AG04450 (cell line): ENCODE measurements around the gene DNMT3A. TPM values are rescaled to one million over a fixed set of nuclear protein-coding genes. Genes with fewer than 3 reads are reported as not detected.

Experiments
- CTCF ChIA-PET: fragments of 300-600, 350-600 bp; formaldehyde crosslinking; extraction: SDS; loops from one replicate; lab custom pipeline; 2022; ENCODE audit warnings: antibody characterized with exemption, inconsistent platforms; lab: Charles Lee
- POLR2A ChIA-PET: fragments of 350-600 bp; formaldehyde crosslinking; extraction: SDS; loops from one replicate; lab custom pipeline; 2021; ENCODE audit warnings: antibody characterized with exemption, inconsistent platforms; lab: Yijun Ruan, JAX
- DNase-seq: peaks from one replicate; pipeline ENCODE4 v3.0.0-alpha.2; 2011; ENCODE audit warnings: low read depth, low spot score
- H3K27ac ChIP-seq: one replicate; pipeline ENCODE4 v1.5.1; 2012; ENCODE audit warnings: low read depth, low read length, control low read depth
- H3K27me3 ChIP-seq: one replicate; pipeline ENCODE4 v1.6.0; 2012; ENCODE audit warnings: low read length; ENCODE audit not compliant: control insufficient read depth, insufficient read depth
- H3K4me3 ChIP-seq: 2 replicates; pipeline ENCODE4 v1.5.1; 2011; ENCODE audit warnings: mild to moderate bottlenecking, low read depth, low read length, control low read depth
- H3K9me3 ChIP-seq: 2 replicates; pipeline ENCODE4 v1.5.1; 2012; ENCODE audit warnings: low read length; ENCODE audit not compliant: control insufficient read depth, insufficient read depth
- polyA plus RNA-seq: library from polyadenylated mRNA; depleted of rRNA; stranded (reverse); fragments of >200 nt; gene quantifications from 2 replicates; pipeline ENCODE4 v1.2.3, GENCODE V29; 2011
- TF ChIP-seq, protein P1 (sequence below): IDR thresholded peaks from 2 replicates; pipeline ENCODE4 v1.5.1; 2011; ENCODE audit warnings: low read depth, low read length, control low read depth, inconsistent platforms

DNMT3A gene
- polyA plus RNA-seq, 1 experiment, result 4.1 TPM

DNA sequence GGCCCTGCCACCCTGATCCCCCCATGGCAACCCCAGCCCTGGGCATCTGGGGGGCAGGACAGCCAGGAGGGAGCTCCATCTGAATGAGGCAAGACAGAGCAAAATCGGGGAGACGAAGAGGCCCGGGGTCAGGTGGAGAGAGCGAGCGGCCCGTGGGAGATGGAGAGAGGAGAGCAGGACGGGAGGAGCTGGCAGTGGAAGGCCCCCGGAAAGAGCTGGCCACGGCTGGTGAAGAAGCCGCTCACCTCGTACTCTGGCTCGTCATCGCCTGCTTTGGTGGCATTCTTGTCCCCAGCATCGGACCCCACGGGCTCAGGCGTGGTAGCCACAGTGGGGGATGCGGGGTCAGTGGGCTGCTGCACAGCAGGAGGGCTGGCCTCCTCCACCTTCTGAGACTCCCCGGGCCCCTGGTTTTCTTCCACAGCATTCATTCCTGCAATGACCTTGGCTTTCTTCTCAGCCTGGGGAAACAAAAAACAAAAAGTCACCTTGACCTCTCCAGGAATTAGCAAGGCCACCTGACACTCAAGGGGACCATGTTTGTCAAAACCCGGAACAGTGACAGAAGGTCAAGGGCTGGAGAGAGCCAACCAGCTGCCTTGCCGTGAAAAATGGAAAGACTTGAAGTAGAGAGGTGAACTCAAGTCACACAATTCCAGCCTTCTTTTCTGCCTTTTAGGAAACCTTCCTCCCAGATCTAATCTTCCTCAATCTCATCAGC is 93.8 kb downstream of the DNMT3A start:
- CTCF ChIA-PET, result no interaction called here
- no peak for DNase-seq
- TF ChIP-seq, protein P1, sequence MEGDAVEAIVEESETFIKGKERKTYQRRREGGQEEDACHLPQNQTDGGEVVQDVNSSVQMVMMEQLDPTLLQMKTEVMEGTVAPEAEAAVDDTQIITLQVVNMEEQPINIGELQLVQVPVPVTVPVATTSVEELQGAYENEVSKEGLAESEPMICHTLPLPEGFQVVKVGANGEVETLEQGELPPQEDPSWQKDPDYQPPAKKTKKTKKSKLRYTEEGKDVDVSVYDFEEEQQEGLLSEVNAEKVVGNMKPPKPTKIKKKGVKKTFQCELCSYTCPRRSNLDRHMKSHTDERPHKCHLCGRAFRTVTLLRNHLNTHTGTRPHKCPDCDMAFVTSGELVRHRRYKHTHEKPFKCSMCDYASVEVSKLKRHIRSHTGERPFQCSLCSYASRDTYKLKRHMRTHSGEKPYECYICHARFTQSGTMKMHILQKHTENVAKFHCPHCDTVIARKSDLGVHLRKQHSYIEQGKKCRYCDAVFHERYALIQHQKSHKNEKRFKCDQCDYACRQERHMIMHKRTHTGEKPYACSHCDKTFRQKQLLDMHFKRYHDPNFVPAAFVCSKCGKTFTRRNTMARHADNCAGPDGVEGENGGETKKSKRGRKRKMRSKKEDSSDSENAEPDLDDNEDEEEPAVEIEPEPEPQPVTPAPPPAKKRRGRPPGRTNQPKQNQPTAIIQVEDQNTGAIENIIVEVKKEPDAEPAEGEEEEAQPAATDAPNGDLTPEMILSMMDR, result no peak
- POLR2A ChIA-PET, result no interaction called here
- no peak overlapping the region for H3K4me3 ChIP-seq
- H3K27ac ChIP-seq, result no peak overlapping the region
- no peaks in the 10 kb centered on the region for H3K27me3 ChIP-seq
- no peaks in the 10 kb centered on the region for H3K9me3 ChIP-seq

DNA sequence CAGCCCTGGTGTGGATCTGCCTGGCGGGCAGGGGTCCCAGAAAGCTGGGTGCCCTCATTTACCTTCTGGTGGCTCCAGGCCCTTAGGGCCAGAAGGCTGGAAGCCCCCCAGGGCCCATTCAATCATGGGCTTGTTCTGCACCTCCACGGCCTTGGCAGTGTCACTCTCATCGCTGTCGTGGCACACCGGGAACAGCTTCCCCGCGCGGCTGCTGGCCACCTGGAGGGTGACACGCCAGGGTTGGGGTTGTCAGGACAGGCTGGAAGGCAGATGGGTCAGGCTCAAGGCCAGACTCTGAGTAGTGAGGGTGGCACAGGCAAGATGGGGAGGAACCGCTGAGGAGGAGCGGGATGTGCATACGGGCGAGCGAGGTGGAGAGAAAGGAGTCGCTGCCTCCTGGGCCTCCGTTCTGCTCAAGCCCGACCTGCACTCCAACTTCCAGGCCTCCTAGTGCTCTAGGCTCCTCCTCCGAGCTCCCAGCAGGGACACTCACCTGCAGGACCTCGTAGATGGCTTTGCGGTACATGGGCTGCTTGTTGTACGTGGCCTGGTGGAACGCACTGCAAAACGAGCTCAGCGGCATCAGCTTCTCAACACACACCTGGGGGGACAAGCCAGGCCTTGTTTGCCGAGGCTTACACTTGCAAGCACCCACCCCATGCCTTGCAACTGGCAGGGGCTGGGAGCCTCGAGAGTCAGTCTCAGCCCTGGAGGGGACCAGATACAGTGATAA is 95.0 kb downstream of the DNMT3A start:
- no peak overlapping the region for H3K27ac ChIP-seq
- ChIA-PET POLR2A (no interaction called here), CTCF (no interaction called here)
- no peaks in the 10 kb centered on the region for H3K9me3 ChIP-seq
- TF ChIP-seq, protein P1, result no peak
- no peak overlapping the region for H3K4me3 ChIP-seq
- no peaks in the 10 kb centered on the region for H3K27me3 ChIP-seq
- DNase-seq, result no peak

DNA sequence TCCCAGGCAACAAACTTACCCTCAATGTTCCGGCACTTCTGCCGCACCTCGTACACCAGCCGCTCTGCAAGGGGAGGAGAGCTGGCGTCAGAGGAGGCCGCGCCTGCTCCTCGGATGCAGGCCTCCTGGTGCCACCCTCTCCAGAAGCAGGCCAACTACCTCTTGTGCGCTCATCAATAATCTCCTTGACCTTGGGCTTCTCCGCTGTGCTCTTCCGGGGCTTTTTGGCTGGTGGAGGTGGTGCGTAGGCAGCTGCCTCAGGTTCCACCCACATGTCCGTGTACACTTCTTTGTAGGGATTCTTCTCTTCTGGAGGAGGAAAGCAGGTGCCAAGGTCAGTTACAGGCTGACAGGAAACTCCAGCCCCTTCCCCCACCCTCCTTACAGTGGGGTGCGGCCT is 95.7 kb downstream of the DNMT3A start:
- Histone ChIP-seq H3K27ac (no peak overlapping the region), H3K9me3 (no peaks in the 10 kb centered on the region), H3K4me3 (no peak overlapping the region), H3K27me3 (no peaks in the 10 kb centered on the region)
- ChIA-PET POLR2A (no interaction called here), CTCF (no interaction called here)
- no peak for DNase-seq
- TF ChIP-seq, protein P1, result no peak

DNA sequence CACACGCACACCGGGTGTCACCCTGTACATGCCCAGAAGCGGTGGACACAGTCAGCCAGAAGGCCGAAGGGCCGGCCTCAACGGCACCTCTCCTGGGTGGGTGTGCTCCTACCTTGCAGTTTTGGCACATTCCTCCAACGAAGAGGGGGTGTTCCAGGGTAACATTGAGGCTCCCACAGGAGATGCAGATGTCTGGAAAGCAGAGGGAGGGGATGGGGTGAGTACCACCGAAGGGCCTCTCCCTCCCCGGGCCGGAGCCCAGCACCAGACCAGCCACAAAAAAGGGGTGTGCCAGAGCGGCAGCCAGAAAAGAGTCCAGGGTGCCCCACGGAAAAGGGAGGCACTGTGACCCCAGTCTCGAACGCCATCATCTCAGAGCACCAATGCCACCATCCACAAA is 96.6 kb downstream of the DNMT3A start:
- H3K9me3 ChIP-seq, result no peaks in the 10 kb centered on the region
- ChIA-PET CTCF (no interaction called here), POLR2A (no interaction called here)
- H3K4me3 ChIP-seq, result no peak overlapping the region
- no peaks in the 10 kb centered on the region for H3K27me3 ChIP-seq
- TF ChIP-seq, protein P1, result no peak
- no peak overlapping the region for H3K27ac ChIP-seq
- DNase-seq, result no peak

DNA sequence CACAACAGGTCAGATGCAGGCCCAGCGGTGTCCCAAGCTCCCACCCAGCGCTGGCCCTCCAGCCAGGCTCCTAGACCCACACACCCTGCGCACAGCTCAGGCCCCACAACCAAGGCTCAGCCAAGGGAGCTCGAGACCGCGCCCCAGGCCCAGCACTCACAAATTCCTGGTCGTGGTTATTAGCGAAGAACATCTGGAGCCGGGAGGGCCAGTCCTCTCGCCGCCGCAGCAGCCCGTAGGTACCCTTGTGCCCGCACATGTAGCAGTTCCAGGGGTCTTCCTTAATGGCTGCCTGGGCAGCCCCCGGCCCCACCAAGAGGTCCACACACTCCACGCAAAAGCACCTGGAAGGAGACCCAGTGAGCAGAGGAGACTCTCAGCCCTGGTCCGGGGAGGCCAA is 97.7 kb downstream of the DNMT3A start:
- POLR2A ChIA-PET, result no interaction called here
- no peaks in the 10 kb centered on the region for H3K9me3 ChIP-seq
- DNase-seq, result no peak
- no peaks in the 10 kb centered on the region for H3K27me3 ChIP-seq
- TF ChIP-seq, protein P1, result no peak
- CTCF ChIA-PET, result interaction anchor here (2.7 kb wide), 1 partner anchor 15 kb away, joined by 15 read pairs; no protein-coding TSS in a partner anchor
- no peak overlapping the region for H3K27ac ChIP-seq
- no peak overlapping the region for H3K4me3 ChIP-seq
